PFSK-1 (cell line): ENCODE data around the gene RPS6KA2.

Experiments
- POLR2AphosphoS5 ChIP-seq: IDR thresholded peaks from 2 replicates; pipeline ENCODE4 v1.6.1; 2012; ENCODE audit warnings: low read depth, mild to moderate bottlenecking, control low read depth, low read length, moderate library complexity
- SIN3A ChIP-seq: IDR thresholded peaks from 2 replicates; pipeline ENCODE4 v1.6.1; 2012; ENCODE audit warnings: mild to moderate bottlenecking, low read length, moderate library complexity, borderline replicate concordance; ENCODE audit not compliant: insufficient read depth
- TF ChIP-seq, protein P1 (sequence below), 2 experiments: IDR thresholded peaks; 2 replicates each; pipeline versions ENCODE4 v1.6.1 to v1.8.0; 2011 to 2012; ENCODE audit warnings: low read depth in 2 of 2, low read length in 2 of 2, control low read depth in 1 of 2, inconsistent platforms in 1 of 2, mild to moderate bottlenecking in 1 of 2, moderate library complexity in 1 of 2; ENCODE audit not compliant: insufficient read depth in 1 of 2

DNA sequence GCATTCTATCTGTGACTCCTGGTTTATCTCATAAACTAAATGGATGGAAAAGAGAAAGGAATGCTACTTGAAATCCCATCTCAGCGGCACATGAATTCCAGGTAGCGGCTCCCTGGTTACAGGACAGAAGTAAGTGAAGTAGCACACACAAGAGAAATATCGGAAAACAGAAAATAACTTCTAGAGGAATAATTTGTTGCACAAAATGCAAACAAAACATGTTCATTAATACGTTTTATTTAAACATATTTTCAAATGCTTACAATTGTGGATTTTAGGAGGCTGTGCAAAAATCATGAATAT, 26.5 kb upstream of the RPS6KA2 start:
- TF ChIP-seq SIN3A (no peak), POLR2AphosphoS5 (no peak)
- TF ChIP-seq, protein P1, sequence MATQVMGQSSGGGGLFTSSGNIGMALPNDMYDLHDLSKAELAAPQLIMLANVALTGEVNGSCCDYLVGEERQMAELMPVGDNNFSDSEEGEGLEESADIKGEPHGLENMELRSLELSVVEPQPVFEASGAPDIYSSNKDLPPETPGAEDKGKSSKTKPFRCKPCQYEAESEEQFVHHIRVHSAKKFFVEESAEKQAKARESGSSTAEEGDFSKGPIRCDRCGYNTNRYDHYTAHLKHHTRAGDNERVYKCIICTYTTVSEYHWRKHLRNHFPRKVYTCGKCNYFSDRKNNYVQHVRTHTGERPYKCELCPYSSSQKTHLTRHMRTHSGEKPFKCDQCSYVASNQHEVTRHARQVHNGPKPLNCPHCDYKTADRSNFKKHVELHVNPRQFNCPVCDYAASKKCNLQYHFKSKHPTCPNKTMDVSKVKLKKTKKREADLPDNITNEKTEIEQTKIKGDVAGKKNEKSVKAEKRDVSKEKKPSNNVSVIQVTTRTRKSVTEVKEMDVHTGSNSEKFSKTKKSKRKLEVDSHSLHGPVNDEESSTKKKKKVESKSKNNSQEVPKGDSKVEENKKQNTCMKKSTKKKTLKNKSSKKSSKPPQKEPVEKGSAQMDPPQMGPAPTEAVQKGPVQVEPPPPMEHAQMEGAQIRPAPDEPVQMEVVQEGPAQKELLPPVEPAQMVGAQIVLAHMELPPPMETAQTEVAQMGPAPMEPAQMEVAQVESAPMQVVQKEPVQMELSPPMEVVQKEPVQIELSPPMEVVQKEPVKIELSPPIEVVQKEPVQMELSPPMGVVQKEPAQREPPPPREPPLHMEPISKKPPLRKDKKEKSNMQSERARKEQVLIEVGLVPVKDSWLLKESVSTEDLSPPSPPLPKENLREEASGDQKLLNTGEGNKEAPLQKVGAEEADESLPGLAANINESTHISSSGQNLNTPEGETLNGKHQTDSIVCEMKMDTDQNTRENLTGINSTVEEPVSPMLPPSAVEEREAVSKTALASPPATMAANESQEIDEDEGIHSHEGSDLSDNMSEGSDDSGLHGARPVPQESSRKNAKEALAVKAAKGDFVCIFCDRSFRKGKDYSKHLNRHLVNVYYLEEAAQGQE (IDR thresholded peaks at IDR 0.05; ENCODE audit: insufficient read depth in 1 of 2, low read depth in 2 of 2, low read length in 2 of 2) = no peak
